ENCODE data around the gene ARL6IP5.
A peak's percentile ranks its signal among the peaks of the same experiment; 100 is the strongest.

Gene ARL6IP5, protein sequence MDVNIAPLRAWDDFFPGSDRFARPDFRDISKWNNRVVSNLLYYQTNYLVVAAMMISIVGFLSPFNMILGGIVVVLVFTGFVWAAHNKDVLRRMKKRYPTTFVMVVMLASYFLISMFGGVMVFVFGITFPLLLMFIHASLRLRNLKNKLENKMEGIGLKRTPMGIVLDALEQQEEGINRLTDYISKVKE

DNA sequence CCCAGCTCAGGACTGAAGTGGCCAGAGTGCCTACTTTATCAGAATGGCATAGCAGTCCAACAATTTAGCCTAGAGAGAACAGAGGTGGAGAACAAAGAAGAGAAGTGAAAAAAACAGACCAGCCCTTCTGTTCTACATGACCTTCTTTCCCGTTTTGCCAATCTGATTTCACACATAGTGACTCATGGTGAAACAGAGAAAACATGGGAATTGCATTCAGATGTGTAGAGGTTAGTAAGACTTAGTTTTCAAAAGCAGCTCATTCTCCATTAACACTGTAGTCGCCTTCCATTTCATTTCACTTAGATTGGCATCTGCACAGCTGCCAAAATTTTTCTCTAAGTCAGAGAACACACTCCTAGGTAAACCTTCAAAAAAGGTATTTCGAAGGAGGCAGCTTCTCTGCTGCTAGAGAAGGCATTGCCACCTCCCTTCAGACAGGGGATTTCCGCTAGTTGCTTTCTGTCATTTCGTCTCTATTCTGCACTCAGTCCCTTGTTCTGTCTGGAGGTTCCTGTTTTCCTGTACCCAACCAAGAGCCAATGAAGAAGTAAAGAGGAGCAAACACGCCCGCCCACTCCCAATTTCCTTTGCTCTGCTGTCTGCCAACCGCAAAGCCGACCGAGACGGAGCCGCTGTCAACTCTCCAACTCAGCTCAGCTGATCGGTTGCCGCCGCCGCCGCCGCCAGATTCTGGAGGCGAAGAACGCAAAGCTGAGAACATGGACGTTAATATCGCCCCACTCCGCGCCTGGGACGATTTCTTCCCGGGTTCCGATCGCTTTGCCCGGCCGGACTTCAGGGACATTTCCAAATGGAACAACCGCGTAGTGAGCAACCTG, at the start of gene ARL6IP5:
Gene ARL6IP5, plus strand, starts transcription at position 612 of the 842 bp plus-strand sequence. Its CDS starts 111 bp downstream, at position 723.
- DNase-seq, result peak; percentile 99
- in situ Hi-C loops (cut with MboI; ENCODE audit: low pct_unique_long_range_greater_than_20kb, low sequenced_read_pairs), result no loop called here

DNA sequence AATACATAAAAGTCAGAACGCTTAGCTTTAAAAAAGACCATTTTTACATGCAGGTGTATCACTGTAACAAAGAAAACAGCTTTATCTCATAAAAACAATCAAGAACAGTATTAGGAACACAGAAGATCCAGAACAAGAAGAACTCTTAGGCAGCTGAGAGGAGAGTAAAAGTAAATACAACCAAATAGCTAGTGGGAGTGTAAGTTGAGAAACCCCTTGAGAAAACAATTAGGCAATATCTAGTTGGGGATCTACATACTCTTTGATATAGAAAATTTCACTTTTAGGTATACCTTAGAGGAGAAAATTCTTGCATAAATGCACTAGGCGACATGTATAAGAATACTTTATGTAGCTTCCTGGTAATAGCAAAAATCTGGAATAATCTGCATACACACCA, 40.1 kb upstream of the ARL6IP5 start:
- in situ Hi-C loops (cut with MboI; ENCODE audit: low pct_unique_long_range_greater_than_20kb, low sequenced_read_pairs), result no loop called here
- DNase-seq, result no peak

DNA sequence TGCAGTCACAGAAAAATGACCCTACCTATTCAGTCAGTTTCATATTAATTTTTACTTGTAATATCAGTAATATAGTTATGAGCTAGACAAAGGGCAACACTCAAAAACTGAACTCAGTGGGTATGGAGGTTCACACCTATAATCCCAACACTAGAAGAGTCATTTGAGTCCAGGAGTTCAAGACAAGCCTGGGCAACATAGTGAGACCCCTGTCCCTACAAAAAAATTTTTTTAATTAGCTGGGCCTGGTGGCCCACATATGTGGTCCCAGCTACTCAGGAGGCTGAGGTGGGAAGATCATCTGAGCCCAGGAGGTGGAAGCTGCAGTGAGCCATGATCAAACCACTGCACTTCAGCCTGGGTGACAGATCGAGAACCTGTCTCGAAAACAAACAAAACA, 35.7 kb upstream of the ARL6IP5 start:
- no peak for DNase-seq
- in situ Hi-C loops (cut with MboI; ENCODE audit: low pct_unique_long_range_greater_than_20kb, low sequenced_read_pairs), result no loop called here

DNA sequence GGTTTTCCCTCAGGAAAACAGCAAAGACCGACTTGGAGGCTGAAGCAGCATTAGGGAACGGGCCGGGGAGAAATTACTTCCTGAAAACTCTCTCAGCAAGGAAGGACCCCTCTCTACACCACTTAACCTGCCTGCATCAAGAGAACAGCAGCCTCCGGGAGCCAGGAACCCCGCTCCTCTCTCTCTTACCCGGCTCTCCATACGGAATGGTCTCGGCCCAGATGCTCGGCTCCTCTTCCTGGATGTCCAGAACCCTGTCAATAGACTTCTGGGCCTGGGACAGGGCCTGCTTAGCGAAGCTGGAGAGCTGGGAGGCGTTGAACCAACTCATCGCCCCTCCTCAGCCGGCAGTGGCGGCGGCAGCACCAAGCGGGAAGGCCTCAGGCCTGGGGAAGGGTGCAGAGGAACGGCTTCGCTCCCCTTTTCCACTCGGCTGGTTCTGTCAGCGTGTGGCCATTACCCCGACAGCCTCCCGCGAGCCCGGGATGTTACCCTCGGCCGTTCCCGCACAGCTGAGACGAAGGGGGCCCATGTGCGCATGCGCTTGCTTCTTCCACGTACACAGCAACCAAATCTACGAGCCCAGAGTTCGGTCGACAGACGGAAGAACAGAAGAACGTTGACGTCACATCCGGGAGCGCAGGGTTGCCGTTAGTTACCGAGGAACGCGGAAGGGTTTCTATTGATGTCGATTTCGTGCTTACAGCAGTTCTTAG, 32.8 kb upstream of the ARL6IP5 start, which contains the start of gene TMF1:
Gene TMF1, minus strand, starts transcription at position 578 of the 716 bp plus-strand sequence. Its CDS starts 247 bp downstream, at position 331.
- in situ Hi-C loops (cut with MboI; ENCODE audit: low pct_unique_long_range_greater_than_20kb, low sequenced_read_pairs), result no loop called here
- DNase-seq, result peak; percentile 99

DNA sequence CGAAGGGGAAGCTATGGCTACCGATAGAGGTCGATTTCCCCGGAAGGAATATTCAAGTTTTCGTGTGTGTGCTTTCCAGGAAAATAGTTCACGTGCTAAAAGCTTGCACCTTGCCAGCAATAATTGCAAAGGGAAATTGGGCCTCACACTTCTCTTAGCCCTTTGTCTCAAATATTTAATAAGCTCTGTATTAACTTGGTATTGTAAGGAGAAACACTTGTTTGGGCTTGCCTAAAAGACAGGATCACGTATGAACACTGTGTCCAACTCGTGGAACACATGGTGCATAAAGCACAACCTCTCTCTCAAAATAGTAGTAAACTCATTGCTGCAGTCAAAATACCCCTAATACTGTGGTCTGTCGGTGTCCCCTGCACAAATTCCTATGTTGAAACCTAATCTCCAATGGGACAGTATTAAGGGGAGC, 32.3 kb upstream of the ARL6IP5 start:
- in situ Hi-C loops (cut with MboI; ENCODE audit: low pct_unique_long_range_greater_than_20kb, low sequenced_read_pairs), result no loop called here
- DNase-seq, result no peak

DNA sequence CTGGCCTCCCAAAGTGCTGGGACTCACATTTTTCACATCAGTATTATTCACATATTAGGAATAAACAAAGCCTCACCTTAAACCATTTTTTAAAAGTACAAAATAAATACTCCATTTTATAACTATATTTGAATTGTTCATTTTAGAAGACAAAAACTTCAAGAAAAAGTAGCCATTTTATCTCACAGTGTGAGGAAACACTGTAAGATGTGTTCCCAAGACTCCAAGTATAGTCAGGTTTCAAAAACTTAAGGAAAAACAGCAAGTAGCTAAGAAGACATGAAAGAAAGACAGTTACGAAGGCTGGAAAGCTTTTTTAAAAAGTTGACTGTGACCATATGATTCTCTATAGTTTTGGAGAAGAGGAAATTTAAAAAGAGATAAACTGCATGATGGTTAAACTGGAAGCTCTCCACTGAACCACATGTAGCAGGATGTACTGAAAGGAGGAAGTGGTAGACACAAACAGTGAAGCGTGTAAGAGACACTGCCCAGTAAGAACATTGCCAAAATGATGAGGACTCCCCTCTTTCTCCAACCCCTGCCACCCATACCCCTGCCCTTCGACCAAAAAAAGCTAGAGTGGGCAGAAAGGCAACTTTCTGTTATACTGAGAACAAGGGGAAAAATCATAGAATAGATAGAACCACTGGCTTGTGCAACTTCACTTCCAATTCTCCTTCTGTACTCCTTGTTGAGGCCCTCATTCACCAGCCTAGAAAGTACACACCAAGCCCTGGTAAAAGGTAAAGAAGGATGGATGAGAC, 26.4 kb upstream of the ARL6IP5 start:
- in situ Hi-C loops (cut with MboI; ENCODE audit: low pct_unique_long_range_greater_than_20kb, low sequenced_read_pairs), result no loop called here
- DNase-seq, result peak; percentile 74

DNA sequence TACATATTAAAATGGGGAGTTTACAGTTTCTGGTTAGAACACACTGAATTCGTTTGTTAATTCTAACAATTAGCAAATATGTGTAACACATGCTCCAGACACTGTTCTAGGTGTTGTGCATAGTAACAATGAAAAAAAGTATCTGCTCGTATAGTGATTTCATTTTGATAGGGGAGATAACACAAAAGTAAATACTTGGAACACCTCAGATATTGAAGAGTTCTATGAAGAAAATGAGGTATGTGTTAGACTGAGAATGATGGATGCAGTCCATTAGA, 25.9 kb upstream of the ARL6IP5 start:
- DNase-seq, result no peak
- in situ Hi-C loops (cut with MboI; ENCODE audit: low pct_unique_long_range_greater_than_20kb, low sequenced_read_pairs), result no loop called here

DNA sequence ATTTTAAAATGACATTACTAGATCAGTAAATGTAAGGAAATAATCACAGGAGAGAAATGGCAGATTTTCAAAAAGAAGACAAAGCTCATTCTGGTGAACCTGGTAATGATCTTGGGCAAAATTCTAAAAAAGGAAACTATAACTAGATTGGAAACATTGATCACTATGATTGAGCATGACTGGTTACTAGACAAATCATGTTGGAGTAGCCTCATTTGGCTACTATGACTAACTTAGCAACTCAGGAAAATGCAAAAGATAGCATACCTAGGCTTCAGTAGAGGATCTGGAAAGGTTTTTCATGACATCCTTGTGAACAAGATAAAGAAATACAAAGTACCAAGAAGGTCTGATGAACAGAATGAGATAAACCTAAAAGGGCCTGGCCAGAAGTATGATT, 25.0 kb upstream of the ARL6IP5 start:
- in situ Hi-C loops (cut with MboI; ENCODE audit: low pct_unique_long_range_greater_than_20kb, low sequenced_read_pairs), result no loop called here
- DNase-seq, result no peak

DNA sequence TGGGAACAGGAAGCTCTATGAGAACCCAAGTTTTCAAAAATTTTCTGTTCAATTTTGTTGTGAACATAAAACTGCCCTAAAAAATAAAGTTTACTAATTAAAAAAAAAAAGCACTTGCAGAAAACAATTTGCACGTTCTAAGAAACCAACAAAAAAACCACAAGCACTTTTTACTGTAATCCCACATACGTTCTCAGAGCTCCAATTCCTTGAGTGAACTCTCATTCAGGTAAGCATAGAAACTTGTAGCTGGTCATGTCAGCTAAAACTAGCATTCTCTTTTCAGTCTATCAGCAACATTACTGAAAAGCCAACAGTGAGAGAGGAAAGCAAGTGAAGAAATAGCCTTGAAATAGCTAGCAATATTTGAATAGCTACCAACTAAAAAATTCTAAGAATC, 21.1 kb upstream of the ARL6IP5 start:
- in situ Hi-C loops (cut with MboI; ENCODE audit: low pct_unique_long_range_greater_than_20kb, low sequenced_read_pairs), result no loop called here
- DNase-seq, result no peak

DNA sequence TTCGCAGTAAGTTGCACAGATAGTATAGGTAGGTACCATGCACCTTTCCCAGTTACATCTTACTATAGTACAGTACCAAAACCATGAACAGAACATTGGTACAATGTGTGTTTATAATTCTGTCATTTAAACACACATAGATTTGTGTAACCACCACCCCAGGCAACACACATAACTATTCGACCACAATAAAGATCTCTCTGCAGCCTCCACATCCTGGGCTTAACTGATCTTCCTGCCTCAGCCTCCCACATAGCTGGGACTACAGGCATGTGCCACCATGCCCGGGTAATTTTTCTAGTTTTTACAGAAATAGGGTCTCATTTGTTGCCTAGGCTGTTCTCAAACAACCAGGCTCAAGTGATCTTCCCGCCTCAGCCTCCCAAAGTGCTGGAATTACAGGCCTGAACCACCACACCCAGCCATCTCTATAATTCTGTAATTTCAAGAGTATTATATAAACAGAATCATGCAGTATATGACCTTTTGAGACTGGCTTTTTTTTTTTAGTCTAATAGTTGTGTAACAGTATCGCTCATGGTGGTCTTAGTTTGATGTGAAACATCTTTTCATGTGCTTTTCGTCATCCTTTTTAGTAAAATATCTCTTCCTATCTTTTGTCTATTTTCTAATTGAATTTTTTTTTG, 19.3 kb upstream of the ARL6IP5 start:
- in situ Hi-C loops (cut with MboI; ENCODE audit: low pct_unique_long_range_greater_than_20kb, low sequenced_read_pairs), result no loop called here
- no peak for DNase-seq

DNA sequence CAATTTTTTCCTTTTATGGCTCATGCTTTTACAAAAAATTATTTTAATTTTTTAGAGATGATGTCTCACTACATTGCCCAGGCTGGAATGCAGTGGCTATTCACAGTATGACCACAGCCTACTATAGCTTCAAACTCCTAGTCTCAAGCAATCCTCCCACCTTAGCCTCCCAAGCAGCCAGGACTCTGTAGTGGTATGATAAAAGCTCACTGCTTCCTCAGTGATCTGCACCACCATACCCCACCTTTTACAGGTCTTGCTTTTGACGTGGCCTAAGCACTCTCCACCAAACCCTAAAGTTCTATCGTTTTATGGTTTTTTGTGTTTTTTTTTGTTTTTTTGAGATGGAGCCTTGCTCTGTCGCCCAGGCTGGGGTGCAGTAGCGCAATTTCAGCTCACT, 18.6 kb upstream of the ARL6IP5 start:
- DNase-seq, result no peak
- in situ Hi-C loops (cut with MboI; ENCODE audit: low pct_unique_long_range_greater_than_20kb, low sequenced_read_pairs), result no loop called here

DNA sequence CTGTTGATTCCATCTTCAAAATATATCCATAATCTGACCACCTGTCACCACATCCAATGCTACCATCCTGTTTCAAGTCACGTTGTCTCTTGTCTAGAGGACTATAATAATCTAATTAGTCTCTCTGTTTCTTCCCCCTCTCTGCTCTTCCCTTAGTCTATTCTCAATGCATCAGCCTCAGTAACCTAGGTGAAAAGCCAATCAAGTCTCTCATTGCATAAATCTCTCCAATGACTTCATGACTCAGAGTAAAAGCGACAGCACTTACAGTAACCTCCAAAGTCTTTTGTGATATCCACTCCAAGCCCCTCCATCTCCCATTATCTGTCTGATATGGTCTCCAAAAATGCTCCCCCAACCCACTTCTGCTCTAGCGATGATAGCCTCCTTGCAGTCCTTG, 11.8 kb upstream of the ARL6IP5 start:
- in situ Hi-C loops (cut with MboI; ENCODE audit: low pct_unique_long_range_greater_than_20kb, low sequenced_read_pairs), result no loop called here
- DNase-seq, result no peak

DNA sequence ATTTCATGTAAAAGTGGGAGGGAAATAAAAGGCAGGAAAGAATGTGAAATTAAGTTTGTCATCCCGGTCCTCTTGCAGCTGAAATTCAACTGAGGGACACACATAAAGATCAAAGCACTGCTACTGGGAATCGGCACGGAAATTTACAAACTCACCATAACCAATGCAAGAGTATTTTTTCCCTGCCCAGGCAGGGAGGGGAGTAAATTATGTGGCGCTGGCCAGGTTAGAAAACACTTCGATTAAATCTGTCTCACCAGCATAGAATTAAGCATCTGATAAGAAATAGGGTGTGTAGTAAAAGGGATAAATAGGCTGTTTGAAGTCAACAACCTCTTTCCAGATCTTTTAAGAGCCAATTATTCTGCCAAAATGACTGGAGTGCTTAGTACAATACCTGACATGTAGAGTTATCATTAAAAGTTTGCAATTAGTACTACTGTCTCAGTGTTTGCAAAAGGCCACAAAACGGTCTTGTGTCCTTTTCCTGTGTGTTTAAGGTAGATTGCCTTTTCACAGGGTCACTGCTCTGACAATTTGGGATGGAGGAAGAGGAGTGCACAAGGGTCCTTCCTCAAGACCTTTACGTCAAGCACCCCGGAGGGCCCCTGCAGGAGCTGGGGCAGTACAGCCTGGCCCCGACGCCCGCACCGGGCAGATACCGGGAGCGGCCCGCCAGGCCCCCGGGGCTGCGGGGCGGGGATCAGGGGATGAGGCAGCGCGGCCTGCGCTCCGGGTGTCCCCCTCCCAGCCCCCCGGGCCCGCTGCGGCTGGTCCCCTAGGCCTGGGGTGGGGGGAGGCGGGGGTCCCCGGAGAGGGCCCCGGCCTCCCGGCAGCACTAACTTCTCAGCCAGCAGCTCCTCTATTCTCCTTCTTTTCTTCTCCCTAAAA, 5.2 kb upstream of the ARL6IP5 start:
- no peak for DNase-seq
- in situ Hi-C loops (cut with MboI; ENCODE audit: low pct_unique_long_range_greater_than_20kb, low sequenced_read_pairs), result no loop called here

DNA sequence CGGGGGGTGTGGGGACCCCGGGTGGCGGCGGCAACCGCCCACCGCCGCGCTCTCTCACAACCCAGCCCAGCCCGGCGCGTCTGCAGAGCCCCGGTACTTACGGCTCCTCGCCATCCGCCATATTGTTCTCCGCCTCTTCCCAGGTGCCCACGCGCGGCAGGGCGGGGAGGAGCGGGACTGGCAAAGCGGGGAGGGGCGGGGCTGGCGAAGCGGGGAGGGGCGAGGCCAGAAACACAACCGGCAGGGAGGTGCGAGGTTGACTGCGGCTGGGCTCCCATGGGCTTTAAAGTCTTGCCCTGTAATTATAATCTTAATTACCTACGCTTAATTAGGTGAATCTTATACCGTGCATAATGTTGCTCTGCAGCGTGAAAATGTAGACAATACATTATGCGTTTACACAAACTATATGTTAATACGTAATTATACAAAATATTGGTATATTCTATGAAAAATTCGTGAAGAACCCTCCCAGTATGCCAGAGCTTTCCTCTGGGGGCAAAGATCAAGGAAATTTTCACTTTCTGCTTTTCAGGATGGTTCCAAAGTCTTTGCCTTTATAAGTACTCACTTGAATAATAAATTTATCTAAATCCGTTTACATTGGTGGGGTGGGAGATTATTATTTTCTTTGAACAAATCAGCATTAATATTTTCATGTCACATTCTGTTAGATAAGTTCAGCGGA, 4.4 kb upstream of the ARL6IP5 start, which contains the start of gene UBA3:
Gene UBA3, minus strand, starts transcription at position 133 of the 688 bp plus-strand sequence. Its CDS starts 12 bp downstream, at position 121.
- peak; percentile 62 for DNase-seq
- in situ Hi-C loops (cut with MboI; ENCODE audit: low pct_unique_long_range_greater_than_20kb, low sequenced_read_pairs), result no loop called here

DNA sequence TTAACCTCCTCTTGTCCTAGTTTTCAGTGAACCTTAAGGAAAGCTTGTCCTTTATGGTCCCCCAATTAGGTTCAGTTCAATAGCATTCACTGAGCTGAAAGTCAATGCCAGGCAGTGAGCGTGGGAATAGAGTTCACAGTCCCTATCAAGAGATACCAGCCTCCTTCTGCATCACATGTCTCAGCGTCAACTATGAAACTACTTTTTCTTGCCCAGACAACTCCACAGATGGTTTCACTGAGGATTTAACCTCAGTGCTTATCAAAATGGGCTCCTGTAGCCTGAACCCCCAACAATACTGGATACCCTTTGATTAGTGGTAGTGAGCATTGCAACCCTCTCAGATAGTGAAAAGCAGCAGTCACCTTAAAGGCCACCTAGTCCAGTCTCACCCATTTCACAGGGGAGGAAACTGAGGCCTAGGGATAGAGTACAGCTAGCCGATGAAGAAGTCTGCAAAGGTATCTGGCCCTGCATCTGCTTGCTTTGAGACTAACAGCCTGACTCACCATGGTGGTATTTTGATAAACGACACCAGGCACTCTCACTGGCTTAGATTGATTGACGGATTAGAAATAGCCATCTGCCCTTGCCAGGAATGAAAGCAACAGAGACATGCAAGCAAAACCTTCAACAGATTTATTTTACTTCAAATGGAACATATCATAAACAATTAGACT, 3.0 kb upstream of the ARL6IP5 start:
- peak; percentile 30 for DNase-seq
- in situ Hi-C loops (cut with MboI; ENCODE audit: low pct_unique_long_range_greater_than_20kb, low sequenced_read_pairs), result no loop called here

DNA sequence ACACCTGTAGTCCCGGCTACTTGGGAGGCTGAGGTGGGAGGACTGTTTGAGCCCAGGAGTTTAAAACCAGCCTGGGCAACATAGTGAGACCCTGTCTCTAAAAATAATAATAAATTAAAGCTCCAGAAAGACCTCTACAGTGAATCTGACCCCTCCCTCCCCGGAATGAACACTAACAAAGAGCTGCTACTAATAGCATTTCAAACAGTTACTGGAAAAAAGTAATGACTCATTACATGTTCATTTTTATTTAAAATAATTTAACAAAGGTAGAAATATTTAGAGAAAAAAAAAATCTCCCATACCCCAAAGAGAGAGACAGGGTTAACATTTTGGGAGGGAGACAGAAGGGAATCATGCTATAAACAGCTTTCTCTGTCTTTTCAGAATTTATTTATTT, 2.4 kb upstream of the ARL6IP5 start:
- in situ Hi-C loops (cut with MboI; ENCODE audit: low pct_unique_long_range_greater_than_20kb, low sequenced_read_pairs), result no loop called here

DNA sequence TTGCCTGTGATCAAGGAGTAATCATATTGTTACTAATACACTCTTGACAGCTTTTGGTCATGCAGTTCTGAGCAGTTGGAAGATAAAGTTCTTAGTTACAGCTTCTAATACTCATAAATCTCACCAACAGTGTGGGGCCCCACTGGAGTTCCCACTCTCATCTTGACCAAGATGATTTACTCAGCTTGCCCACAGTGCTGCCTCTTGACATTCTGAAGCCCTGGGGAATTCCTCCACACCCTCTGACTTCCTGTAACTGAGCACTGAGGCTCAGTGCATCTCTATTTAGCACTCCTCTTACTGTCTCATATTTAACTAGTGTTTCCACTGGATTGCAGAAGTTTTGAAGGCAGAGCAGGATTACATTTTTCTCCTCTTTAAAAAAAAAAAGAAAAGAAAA, 1.9 kb upstream of the ARL6IP5 start:
- DNase-seq, result peak; percentile 73

More for the DNA sequence above, 2.4 kb upstream of the ARL6IP5 start:
- DNase-seq, result no peak

More for the DNA sequence above, 1.9 kb upstream of the ARL6IP5 start:
- in situ Hi-C loops (cut with MboI; ENCODE audit: low pct_unique_long_range_greater_than_20kb, low sequenced_read_pairs), result no loop called here

All from KBM-7 (cell line).